ENCODE results near the gene TICAM1.

TICAM1 gene

DNA sequence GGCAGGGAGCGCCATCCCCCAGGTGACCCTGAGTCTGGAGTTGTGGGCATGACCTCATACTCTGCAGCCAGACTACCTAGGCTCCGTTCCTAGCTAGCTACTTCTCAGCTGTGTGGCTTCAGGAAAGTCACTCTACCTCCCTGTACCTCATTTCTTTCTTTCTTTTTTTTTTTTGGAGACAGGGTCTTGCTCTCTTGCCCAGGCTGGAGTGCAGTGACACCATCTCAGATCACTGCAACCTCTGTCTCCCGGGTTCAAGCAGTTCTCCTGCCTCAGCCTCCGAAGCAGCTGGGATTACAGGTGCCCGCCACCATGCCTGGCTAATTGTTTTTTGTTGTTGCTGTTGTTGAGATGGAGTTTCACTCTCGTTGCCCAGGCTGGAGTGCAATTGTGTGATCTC is 21.0 kb upstream of the TICAM1 start:
- no peak for TF ChIP-seq EZH2 (IDR thresholded peaks at IDR 0.05; ENCODE audit: borderline replicate concordance, low read depth, low read length, severe bottlenecking)
- TF ChIP-seq, protein P1, sequence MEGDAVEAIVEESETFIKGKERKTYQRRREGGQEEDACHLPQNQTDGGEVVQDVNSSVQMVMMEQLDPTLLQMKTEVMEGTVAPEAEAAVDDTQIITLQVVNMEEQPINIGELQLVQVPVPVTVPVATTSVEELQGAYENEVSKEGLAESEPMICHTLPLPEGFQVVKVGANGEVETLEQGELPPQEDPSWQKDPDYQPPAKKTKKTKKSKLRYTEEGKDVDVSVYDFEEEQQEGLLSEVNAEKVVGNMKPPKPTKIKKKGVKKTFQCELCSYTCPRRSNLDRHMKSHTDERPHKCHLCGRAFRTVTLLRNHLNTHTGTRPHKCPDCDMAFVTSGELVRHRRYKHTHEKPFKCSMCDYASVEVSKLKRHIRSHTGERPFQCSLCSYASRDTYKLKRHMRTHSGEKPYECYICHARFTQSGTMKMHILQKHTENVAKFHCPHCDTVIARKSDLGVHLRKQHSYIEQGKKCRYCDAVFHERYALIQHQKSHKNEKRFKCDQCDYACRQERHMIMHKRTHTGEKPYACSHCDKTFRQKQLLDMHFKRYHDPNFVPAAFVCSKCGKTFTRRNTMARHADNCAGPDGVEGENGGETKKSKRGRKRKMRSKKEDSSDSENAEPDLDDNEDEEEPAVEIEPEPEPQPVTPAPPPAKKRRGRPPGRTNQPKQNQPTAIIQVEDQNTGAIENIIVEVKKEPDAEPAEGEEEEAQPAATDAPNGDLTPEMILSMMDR (IDR thresholded peaks at IDR 0.05; ENCODE audit: borderline replicate concordance, extremely low read depth, low read length, poor library complexity, severe bottlenecking): no peak
- DNase-seq: no peak

DNA sequence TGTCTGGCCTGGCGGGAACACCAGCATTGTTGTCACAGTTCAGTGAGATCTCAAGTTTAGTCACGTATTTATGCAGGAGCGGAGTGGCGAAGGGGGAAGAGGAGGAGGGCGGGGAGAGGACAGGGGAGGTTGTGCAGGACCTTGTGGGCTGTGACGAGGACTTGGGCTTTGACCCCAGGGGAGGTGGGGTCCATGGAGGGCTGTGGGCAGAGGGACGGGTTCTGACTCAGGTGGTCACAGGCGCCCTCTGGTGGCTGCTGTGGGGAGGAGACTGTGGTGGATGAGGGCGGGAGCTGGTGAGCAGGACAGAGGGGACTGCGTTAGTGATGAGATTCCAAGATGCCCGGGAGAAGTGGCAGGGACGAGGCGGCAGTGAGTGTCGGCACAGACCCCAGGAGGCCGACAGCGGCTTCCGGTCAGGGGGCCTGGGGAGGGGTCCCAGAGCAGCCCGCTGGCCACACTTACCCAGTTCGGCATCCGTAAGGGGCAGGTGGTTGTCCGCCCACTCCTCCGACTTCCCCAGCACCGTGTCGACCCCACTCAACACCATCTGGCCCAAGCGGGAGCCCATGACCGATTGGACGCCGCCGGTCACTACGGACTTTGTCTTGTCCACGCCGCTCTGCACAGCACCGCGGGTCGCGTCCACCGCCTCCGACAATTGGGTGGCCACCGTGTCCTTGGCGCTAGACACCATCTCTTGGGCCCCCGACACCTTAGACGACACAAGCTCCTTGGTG is 20.2 kb upstream of the TICAM1 start:
- DNase-seq: peak; percentile 75
- Histone ChIP-seq H3K27ac (ENCODE audit: low read length) (no peak overlapping the region), H3K4me2 (ENCODE audit: insufficient read depth, low read length) (no peak overlapping the region)

More for the DNA sequence above, 21.0 kb upstream of the TICAM1 start:
- H3K4me1 ChIP-seq (ENCODE audit: insufficient read depth, low read length): no peaks in the 10 kb centered on the region
- no peak overlapping the region for H3K9ac ChIP-seq (ENCODE audit: low read depth, low read length)
- peaks cover 5% of the 10 kb centered on the region; the same call in 1 of the 2 replicates for H4K20me1 ChIP-seq (ENCODE audit: insufficient read depth, low read length)
- H3K4me2 ChIP-seq (ENCODE audit: insufficient read depth, low read length): no peak overlapping the region
- H3K27me3 ChIP-seq (ENCODE audit: insufficient read depth, low read length, poor library complexity): no peaks in the 10 kb centered on the region
- H3K36me3 ChIP-seq (ENCODE audit: insufficient read depth, low read length): peaks cover 41% of the 10 kb centered on the region
- H3K79me2 ChIP-seq (ENCODE audit: insufficient read depth, low read length): no peaks in the 10 kb centered on the region
- H2AFZ ChIP-seq (ENCODE audit: low read depth, low read length): no peak overlapping the region
- no peak for ATAC-seq (ENCODE audit: insufficient read depth, low read depth)
- H3K9me3 ChIP-seq (ENCODE audit: insufficient read depth, low read length, severe bottlenecking): no peaks in the 10 kb centered on the region
- H3K4me3 ChIP-seq (ENCODE audit: low read depth in 1 of 2, low read length in 2 of 2): no peak overlapping the region
- no peak overlapping the region for H3K27ac ChIP-seq (ENCODE audit: low read length)

DNA sequence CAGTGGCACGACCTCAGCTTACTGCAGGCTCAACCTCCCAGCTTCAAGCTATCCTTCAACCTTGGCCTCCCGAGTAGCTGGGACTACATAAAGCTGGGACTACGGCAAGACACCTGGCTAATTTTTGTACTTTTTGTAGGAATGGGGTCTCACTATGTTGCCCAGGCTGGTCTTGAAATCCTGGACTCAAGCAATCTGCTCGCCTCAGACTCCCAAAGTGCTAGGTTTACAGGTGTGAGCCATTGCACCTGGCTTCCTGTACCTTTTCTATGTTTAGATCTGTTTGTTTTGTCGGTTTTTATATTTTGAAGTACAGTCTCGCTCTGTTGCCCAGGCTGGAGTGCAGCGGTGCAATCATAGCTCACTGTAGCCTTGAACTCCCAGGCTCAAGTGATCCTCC is 17.5 kb upstream of the TICAM1 start:
- Histone ChIP-seq H3K4me3 (ENCODE audit: low read depth in 1 of 2, low read length in 2 of 2) (no peak overlapping the region), H3K27ac (ENCODE audit: low read length) (no peak overlapping the region), H3K9me3 (ENCODE audit: insufficient read depth, low read length, severe bottlenecking) (no peaks in the 10 kb centered on the region), H3K36me3 (ENCODE audit: insufficient read depth, low read length) (peaks cover 37% of the 10 kb centered on the region), H2AFZ (ENCODE audit: low read depth, low read length) (no peak overlapping the region), H3K4me1 (ENCODE audit: insufficient read depth, low read length) (no peaks in the 10 kb centered on the region), H3K27me3 (ENCODE audit: insufficient read depth, low read length, poor library complexity) (no peaks in the 10 kb centered on the region), H3K9ac (ENCODE audit: low read depth, low read length) (no peak overlapping the region), H4K20me1 (ENCODE audit: insufficient read depth, low read length) (peaks cover 5% of the 10 kb centered on the region; the same call in 1 of the 2 replicates), H3K4me2 (ENCODE audit: insufficient read depth, low read length) (no peak overlapping the region), H3K79me2 (ENCODE audit: insufficient read depth, low read length) (no peaks in the 10 kb centered on the region)
- no peak for TF ChIP-seq EZH2 (IDR thresholded peaks at IDR 0.05; ENCODE audit: borderline replicate concordance, low read depth, low read length, severe bottlenecking)
- TF ChIP-seq, protein P1 (IDR thresholded peaks at IDR 0.05; ENCODE audit: borderline replicate concordance, extremely low read depth, low read length, poor library complexity, severe bottlenecking): no peak
- no peak for DNase-seq
- no peak for ATAC-seq (ENCODE audit: insufficient read depth, low read depth)

More for the DNA sequence above, 20.2 kb upstream of the TICAM1 start:
- Histone ChIP-seq H3K36me3 (ENCODE audit: insufficient read depth, low read length) (peaks cover 40% of the 10 kb centered on the region), H3K9me3 (ENCODE audit: insufficient read depth, low read length, severe bottlenecking) (no peaks in the 10 kb centered on the region), H3K4me3 (ENCODE audit: low read depth in 1 of 2, low read length in 2 of 2) (no peak overlapping the region), H3K79me2 (ENCODE audit: insufficient read depth, low read length) (no peaks in the 10 kb centered on the region), H3K9ac (ENCODE audit: low read depth, low read length) (no peak overlapping the region), H3K4me1 (ENCODE audit: insufficient read depth, low read length) (no peaks in the 10 kb centered on the region), H2AFZ (ENCODE audit: low read depth, low read length) (no peak overlapping the region), H4K20me1 (ENCODE audit: insufficient read depth, low read length) (peaks cover 5% of the 10 kb centered on the region; the same call in 1 of the 2 replicates), H3K27me3 (ENCODE audit: insufficient read depth, low read length, poor library complexity) (no peaks in the 10 kb centered on the region)
- TF ChIP-seq, protein P1 (IDR thresholded peaks at IDR 0.05; ENCODE audit: borderline replicate concordance, extremely low read depth, low read length, poor library complexity, severe bottlenecking): peak; percentile 95
- TF ChIP-seq EZH2 (IDR thresholded peaks at IDR 0.05; ENCODE audit: borderline replicate concordance, low read depth, low read length, severe bottlenecking): no peak
- ATAC-seq (ENCODE audit: insufficient read depth, low read depth): peak; percentile 96
